ENCODE data around the gene NCK2.
A peak's percentile ranks its signal among the peaks of the same experiment; 100 is the strongest.

NCK2 gene

GRCh38 chr2:105744909-105745853 is at the start of gene NCK2:
Gene NCK2, plus strand, starts transcription at chr2:105744912. Its CDS starts 110,152 bp downstream, at chr2:105855064.
- H3K27me3 ChIP-seq (replicated peaks) = no peaks in the 10 kb centered on the region
- DNase-seq = no peak
- H3K27ac ChIP-seq = peak within 1 kb of the TSS; percentile 64
- no peaks in the 10 kb centered on the region for H3K36me3 ChIP-seq (replicated peaks)
- peak within 1 kb of the TSS; percentile 72 for H3K4me3 ChIP-seq (ENCODE audit: low read depth, low read length)
- in situ Hi-C loops (cut with HindIII; ENCODE audit: low pct_ligation_motif_present, low sequenced_read_pairs) = no loop called here
- TF ChIP-seq CTCF (IDR thresholded peaks at IDR 0.05; ENCODE audit: low read depth, low read length, missing control alignments) = no peak

- H3K4me3 ChIP-seq (ENCODE audit: low read depth, low read length) = no peak overlapping the region
- H3K27ac ChIP-seq = no peak overlapping the region
- no peak for TF ChIP-seq CTCF (IDR thresholded peaks at IDR 0.05; ENCODE audit: low read depth, low read length, missing control alignments)
- H3K27me3 ChIP-seq (replicated peaks) = peaks cover 4% of the 10 kb centered on the region
- in situ Hi-C loops (cut with HindIII; ENCODE audit: low pct_ligation_motif_present, low sequenced_read_pairs) = no loop called here
- DNase-seq = no peak
- no peaks in the 10 kb centered on the region for H3K36me3 ChIP-seq (replicated peaks)
Observed at GRCh38 chr2:105697781-105698449, 46.8 kb upstream of the NCK2 start.

GRCh38 chr2:105698820-105699219 is 45.9 kb upstream of the NCK2 start:
- Histone ChIP-seq H3K4me3 (ENCODE audit: low read depth, low read length) (no peak overlapping the region), H3K36me3 (replicated peaks) (no peaks in the 10 kb centered on the region)
- in situ Hi-C loops (cut with HindIII; ENCODE audit: low pct_ligation_motif_present, low sequenced_read_pairs) = no loop called here

GRCh38 chr2:105701042-105701441 is 43.7 kb upstream of the NCK2 start:
- in situ Hi-C loops (cut with HindIII; ENCODE audit: low pct_ligation_motif_present, low sequenced_read_pairs) = no loop called here
- H3K27ac ChIP-seq = no peak overlapping the region
- H3K27me3 ChIP-seq (replicated peaks) = peaks cover 4% of the 10 kb centered on the region
- H3K36me3 ChIP-seq (replicated peaks) = no peaks in the 10 kb centered on the region
- H3K4me3 ChIP-seq (ENCODE audit: low read depth, low read length) = no peak overlapping the region
- no peak for DNase-seq
- no peak for TF ChIP-seq CTCF (IDR thresholded peaks at IDR 0.05; ENCODE audit: low read depth, low read length, missing control alignments)

More at GRCh38 chr2:105698820-105699219, 45.9 kb upstream of the NCK2 start:
- H3K27ac ChIP-seq = no peak overlapping the region
- no peak for DNase-seq
- no peak for TF ChIP-seq CTCF (IDR thresholded peaks at IDR 0.05; ENCODE audit: low read depth, low read length, missing control alignments)
- peaks cover 4% of the 10 kb centered on the region for H3K27me3 ChIP-seq (replicated peaks)

GRCh38 chr2:105708697-105709096 is 36.0 kb upstream of the NCK2 start:
- no peak for TF ChIP-seq CTCF (IDR thresholded peaks at IDR 0.05; ENCODE audit: low read depth, low read length, missing control alignments)
- in situ Hi-C loops (cut with HindIII; ENCODE audit: low pct_ligation_motif_present, low sequenced_read_pairs) = no loop called here
- H3K4me3 ChIP-seq (ENCODE audit: low read depth, low read length) = no peak overlapping the region
- no peak for DNase-seq
- H3K27ac ChIP-seq = no peak overlapping the region
- H3K27me3 ChIP-seq (replicated peaks) = no peaks in the 10 kb centered on the region
- no peaks in the 10 kb centered on the region for H3K36me3 ChIP-seq (replicated peaks)

Data from brain microvascular endothelial cell (primary cell).